D721Med (cell line): ENCODE results near the gene IDI1.
A peak's percentile ranks its signal among the peaks of the same experiment; 100 is the strongest.
"Not testable (repeated sequence)": the region's sequence is repeated elsewhere in the genome, so short reads cannot be mapped to it uniquely, and the experiment has no call there.

Experiments used
- DNase-seq: peaks from one replicate; pipeline ENCODE4 v3.0.0; 2011; ENCODE audit warnings: low spot score; ENCODE audit not compliant: insufficient read length
- FAIRE-seq: peaks from 2 replicates; lab custom pipeline; 2011; peaks lifted over from hg19 to GRCh38; lab: Jason Lieb, UNC
- CTCF ChIP-seq: IDR thresholded peaks from 2 replicates; pipeline ENCODE4 v1.5.1; 2012; ENCODE audit warnings: mild to moderate bottlenecking, control low read depth; ENCODE audit not compliant: insufficient read depth; ENCODE audit errors: missing control alignments

IDI1 gene

GRCh38 chr10:1078668-1079067 is 29.7 kb upstream of the IDI1 start:
- no peak for DNase-seq
- no peak for FAIRE-seq
- no peak for TF ChIP-seq CTCF

DNA sequence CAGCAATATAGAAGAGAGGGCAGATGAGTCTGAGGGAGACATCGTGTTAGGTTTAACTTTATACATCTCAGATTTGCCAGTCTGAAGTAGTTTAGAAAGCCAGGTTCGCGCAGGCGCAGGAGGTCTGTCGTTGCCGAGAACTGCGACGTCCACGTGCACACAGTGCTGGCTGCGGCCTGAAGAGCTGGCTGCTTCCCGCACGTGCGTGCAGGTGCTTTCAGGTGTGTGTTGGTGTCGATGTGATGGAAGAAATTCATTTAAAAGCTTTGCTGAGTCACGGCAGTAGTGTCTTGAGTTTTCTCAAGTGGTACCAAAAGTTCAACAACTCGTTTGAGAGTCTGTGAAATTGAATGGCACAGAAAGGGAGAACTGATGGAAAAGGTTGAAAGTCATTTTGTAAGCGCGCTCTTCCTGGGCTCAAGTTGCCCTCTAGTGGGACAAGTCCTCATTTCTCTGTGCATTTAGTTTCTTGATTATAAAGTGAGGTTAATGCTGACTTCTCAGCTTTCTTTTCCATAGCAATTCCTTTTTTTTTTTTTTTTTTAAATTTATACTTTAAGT is 25.9 kb upstream of the IDI1 start:
- TF ChIP-seq CTCF = peak; percentile 9
- FAIRE-seq (no peak), DNase-seq (no peak)

DNA sequence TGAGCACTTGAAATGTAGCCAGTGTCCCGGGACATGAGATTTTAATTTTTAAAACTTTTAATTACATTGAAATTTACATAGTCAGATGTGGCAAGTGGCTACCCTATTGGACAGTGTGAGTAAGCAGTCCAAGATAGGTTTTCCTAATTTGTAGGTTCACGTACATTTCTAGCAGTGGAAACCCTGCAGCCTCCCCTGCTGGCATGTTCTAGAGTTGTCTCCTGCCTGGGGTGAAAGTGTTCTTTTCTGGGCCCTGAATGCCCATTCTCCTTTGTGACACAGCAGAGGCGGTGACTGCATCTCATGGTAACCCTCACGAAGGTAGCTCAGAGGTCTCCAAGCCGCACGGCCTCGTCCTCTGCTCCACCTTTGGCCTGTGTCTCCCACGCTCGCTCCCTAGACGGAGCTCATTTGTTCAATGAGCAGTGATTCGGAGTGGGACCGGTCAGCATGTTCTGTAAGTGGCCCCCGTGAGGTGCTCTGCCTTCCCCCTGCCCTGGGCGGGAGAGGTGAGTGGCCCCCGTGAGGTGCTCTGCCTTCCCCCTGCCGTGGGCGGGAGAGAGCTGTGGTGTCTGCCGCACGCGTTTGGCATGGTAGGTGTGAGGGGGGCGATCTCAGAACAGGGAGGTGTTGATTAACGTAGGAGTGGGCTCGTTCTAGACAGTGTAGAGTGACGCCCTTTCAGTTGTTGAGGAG is 25.3 kb upstream of the IDI1 start:
- FAIRE-seq = no peak
- no peak for TF ChIP-seq CTCF
- DNase-seq = no peak

DNA sequence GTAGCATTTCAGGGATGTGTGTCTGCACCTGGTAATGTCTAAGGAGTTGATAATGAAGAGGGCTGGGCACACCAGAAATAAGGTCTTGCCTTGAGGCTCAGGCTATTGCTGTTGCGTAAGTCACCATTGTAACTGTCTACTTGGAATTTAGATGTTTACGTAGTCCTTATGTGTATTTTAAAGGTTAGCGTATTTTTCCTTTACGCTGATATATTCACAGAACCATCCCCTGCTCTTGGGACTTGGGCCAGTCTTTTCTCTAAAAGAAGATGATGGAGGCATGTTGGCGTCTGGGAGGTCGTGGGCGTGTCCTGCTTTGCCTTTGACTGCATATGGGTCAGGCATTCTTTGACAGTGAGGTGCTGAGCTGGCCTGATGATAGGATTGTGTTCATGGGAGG is 22.0 kb upstream of the IDI1 start:
- no peak for TF ChIP-seq CTCF
- no peak for DNase-seq
- no peak for FAIRE-seq

DNA sequence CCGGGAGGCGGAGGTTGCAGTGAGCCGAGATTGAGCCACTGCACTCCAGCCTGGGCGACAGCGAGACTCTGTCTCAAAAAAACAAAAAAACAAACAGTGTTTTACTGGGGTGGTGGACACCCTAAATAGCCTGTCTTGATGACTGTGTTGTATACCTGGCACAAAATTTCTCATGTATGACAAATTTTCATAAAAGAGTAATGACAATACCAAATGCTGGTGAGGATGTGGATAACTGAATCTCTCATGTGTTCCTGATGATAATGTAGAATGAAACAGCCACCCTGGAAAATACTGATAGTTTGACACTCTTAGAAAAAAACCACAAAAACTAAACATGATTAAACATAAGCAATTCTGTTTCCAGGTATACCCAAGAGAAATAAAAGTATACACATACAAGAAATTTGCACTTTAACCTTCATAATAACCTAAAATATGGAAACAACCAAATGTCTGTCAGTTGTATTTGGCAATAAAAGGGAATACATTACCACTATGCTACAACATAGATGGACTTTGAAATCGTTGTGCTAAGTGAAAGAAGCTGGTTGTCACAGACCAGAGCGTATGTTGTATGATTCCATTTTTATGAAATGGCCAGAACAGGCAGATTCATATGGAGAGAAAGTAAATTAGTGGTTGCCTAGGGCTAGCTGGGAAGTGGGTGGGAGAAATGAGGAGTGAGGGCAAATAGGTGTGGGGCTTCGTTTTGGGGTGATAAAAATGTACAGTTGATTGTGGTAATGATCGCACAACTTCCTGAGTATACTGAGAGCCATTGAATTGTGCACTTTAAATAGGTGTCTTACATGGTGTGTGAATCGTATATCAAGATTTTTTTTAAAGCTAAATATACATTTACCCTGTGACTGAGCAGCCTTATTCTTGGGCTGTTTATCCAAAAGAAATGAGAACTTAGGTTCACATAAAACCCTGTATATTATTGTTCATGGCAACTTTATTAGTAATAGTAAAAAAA is 19.8 kb upstream of the IDI1 start:
- FAIRE-seq (peak; percentile 35), DNase-seq (no peak)
- no peak for TF ChIP-seq CTCF

- FAIRE-seq, DNase-seq: not testable (repeated sequence)
Measured at GRCh38 chr10:1066734-1067133, 17.8 kb upstream of the IDI1 start.

GRCh38 chr10:1064964-1065247 is 16.0 kb upstream of the IDI1 start:
- DNase-seq (no peak), FAIRE-seq (no peak)
- no peak for TF ChIP-seq CTCF
